Left lobe of liver (tissue), 2 donors: ENCODE measurements around the gene ADGRG7. TPM values are rescaled to one million over a fixed set of nuclear protein-coding genes. Genes with fewer than 3 reads are reported as not detected.
A peak's percentile ranks its signal among the peaks of the same experiment; 100 is the strongest.
"Not testable (repeated sequence)": the region's sequence is repeated elsewhere in the genome, so short reads cannot be mapped to it uniquely, and the experiment has no call there.

Experiments
- ATAC-seq: fragments of 200-7000 bp; cut with Tn5 transposase; one replicate; pipeline ENCODE4 v1.9.1; 2020; ENCODE audit warnings: mild to moderate bottlenecking, moderate library complexity
- DNase-seq: peaks from one replicate; pipeline ENCODE4 v3.0.0-alpha.2; 2020; ENCODE audit warnings: low spot score
- total RNA-seq: library from RNA; stranded (reverse); gene quantifications from one replicate; pipeline ENCODE4 v1.2.1, GENCODE V29; 2021
- donor health status: DM: no; HTN: no; CAD: no; lungs with moderate emphysema.
- donor health status: DM: no; HTN: yes; CAD: no.

ADGRG7 gene
- total RNA-seq, 1 donor from 2014 or later: 17.0 TPM

GRCh38 chr3:100640633-100641032 is 31.2 kb downstream of the ADGRG7 start:
- ATAC-seq (peak; percentile 73), DNase-seq (peak; percentile 50)

- DNase-seq (no peak), ATAC-seq (no peak)
Observed at GRCh38 chr3:100641471-100642032, 32.2 kb downstream of the ADGRG7 start.

GRCh38 chr3:100645913-100646312 is 36.5 kb downstream of the ADGRG7 start:
- ATAC-seq (peak; percentile 57), DNase-seq (no peak)

GRCh38 chr3:100647171-100647570 is 37.8 kb downstream of the ADGRG7 start:
- no peak for ATAC-seq
- no peak for DNase-seq

GRCh38 chr3:100647657-100648056 is 38.3 kb downstream of the ADGRG7 start:
- DNase-seq (no peak), ATAC-seq (no peak)

GRCh38 chr3:100650651-100651619 is 41.5 kb downstream of the ADGRG7 start:
- DNase-seq (no peak), ATAC-seq (peak; percentile 44)

GRCh38 chr3:100653604-100654294 is 44.3 kb downstream of the ADGRG7 start:
- DNase-seq: no peak
- no peak for ATAC-seq

GRCh38 chr3:100656945-100657344 is 47.5 kb downstream of the ADGRG7 start:
- no peak for ATAC-seq

GRCh38 chr3:100661294-100661693 is 51.9 kb downstream of the ADGRG7 start:
- ATAC-seq, DNase-seq: not testable (repeated sequence)

More at GRCh38 chr3:100656945-100657344, 47.5 kb downstream of the ADGRG7 start:
- no peak for DNase-seq

- ATAC-seq (no peak), DNase-seq (no peak)
Observed at GRCh38 chr3:100662113-100662823, 52.9 kb downstream of the ADGRG7 start.

GRCh38 chr3:100665230-100665629 is 55.8 kb downstream of the ADGRG7 start:
- no peak for DNase-seq

GRCh38 chr3:100666699-100667098 is 57.3 kb downstream of the ADGRG7 start:
- DNase-seq, ATAC-seq: not testable (repeated sequence)

More at GRCh38 chr3:100665230-100665629, 55.8 kb downstream of the ADGRG7 start:
- ATAC-seq: no peak

GRCh38 chr3:100667316-100667715 is 57.9 kb downstream of the ADGRG7 start:
- ATAC-seq, DNase-seq: not testable (repeated sequence)

- DNase-seq, ATAC-seq: not testable (repeated sequence)
Observed at GRCh38 chr3:100670995-100671394, 61.6 kb downstream of the ADGRG7 start.

- peak; percentile 74 for ATAC-seq
- DNase-seq: no peak
Observed at GRCh38 chr3:100681496-100681895, 72.1 kb downstream of the ADGRG7 start.

- peak; percentile 36 for ATAC-seq
- DNase-seq: no peak
Observed at GRCh38 chr3:100682056-100682853, 72.9 kb downstream of the ADGRG7 start.

- DNase-seq: no peak
Observed at GRCh38 chr3:100682854-100683760, 73.7 kb downstream of the ADGRG7 start.

GRCh38 chr3:100693225-100693624 is 83.8 kb downstream of the ADGRG7 start:
- DNase-seq (no peak), ATAC-seq (peak; percentile 25)

More at GRCh38 chr3:100682854-100683760, 73.7 kb downstream of the ADGRG7 start:
- ATAC-seq: peak; percentile 40

GRCh38 chr3:100695696-100696095 is 86.3 kb downstream of the ADGRG7 start:
- DNase-seq (no peak), ATAC-seq (no peak)
